ENCODE measurements around the gene TMEM132E.

DNA sequence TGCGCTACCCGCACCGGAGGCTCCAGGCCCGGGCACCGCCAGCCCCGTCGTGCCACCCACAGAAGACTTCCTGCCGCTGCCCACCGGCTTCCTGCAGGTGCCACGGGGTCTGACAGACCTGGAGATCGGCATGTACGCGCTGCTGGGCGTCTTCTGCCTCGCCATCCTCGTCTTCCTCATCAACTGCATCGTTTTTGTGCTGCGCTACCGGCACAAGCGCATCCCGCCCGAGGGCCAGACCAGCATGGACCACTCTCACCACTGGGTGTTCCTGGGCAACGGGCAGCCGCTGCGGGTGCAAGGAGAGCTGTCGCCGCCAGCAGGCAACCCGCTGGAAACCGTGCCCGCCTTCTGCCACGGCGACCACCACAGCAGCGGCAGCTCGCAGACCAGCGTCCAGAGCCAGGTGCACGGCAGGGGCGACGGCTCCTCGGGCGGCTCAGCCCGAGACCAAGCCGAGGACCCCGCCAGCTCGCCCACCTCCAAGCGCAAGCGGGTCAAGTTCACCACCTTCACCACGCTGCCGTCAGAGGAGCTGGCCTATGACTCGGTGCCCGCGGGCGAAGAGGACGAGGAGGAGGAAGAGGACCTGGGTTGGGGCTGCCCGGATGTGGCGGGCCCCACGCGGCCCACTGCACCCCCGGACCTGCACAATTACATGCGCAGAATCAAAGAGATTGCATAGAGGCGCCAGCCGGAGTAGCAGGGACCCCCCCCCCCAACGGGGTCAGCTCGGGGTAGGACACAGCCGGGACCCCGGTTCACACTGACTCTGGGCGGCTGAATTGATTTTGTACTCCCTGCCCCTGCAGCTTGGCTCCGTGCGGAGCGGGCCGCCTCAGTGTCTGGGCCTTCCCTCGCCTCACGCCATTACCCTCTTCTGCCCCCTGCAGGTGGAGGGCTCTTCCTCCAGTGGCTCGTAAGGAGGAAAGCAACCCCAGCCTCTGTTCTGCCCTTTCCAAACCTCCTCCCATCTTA lies 58.5 kb downstream of the TMEM132E start:
- TF ChIP-seq KDM1A (IDR thresholded peaks at IDR 0.05; ENCODE audit: low read depth) (no peak), POLR2A (IDR thresholded peaks at IDR 0.05; ENCODE audit: low read length) (no peak), MAFK (IDR thresholded peaks at IDR 0.05; ENCODE audit: partially characterized antibody) (no peak)
- TF ChIP-seq, protein P1, sequence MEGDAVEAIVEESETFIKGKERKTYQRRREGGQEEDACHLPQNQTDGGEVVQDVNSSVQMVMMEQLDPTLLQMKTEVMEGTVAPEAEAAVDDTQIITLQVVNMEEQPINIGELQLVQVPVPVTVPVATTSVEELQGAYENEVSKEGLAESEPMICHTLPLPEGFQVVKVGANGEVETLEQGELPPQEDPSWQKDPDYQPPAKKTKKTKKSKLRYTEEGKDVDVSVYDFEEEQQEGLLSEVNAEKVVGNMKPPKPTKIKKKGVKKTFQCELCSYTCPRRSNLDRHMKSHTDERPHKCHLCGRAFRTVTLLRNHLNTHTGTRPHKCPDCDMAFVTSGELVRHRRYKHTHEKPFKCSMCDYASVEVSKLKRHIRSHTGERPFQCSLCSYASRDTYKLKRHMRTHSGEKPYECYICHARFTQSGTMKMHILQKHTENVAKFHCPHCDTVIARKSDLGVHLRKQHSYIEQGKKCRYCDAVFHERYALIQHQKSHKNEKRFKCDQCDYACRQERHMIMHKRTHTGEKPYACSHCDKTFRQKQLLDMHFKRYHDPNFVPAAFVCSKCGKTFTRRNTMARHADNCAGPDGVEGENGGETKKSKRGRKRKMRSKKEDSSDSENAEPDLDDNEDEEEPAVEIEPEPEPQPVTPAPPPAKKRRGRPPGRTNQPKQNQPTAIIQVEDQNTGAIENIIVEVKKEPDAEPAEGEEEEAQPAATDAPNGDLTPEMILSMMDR (IDR thresholded peaks at IDR 0.05): peak; percentile 79
